Erythroblast (primary cell): ENCODE data around the gene RNU7-1.
"Not testable (repeated sequence)": the region's sequence is repeated elsewhere in the genome, so short reads cannot be mapped to it uniquely, and the experiment has no call there.

Experiments
- GATA1 ChIP-seq: IDR thresholded peaks from 2 replicates; pipeline ENCODE4 v1.6.1; 2011; ENCODE audit warnings: low read depth, mild to moderate bottlenecking, control low read depth, low read length, moderate library complexity
- POLR2A ChIP-seq: IDR thresholded peaks from 2 replicates; pipeline ENCODE4 v1.6.1; 2011; ENCODE audit warnings: mild to moderate bottlenecking, low read length

- TF ChIP-seq POLR2A, GATA1: not testable (repeated sequence)
Measured at GRCh38 chr12:6908141-6908540, 35.5 kb upstream of the RNU7-1 start.
